ENCODE data around the gene DESI1. TPM values are rescaled to one million over a fixed set of nuclear protein-coding genes. Genes with fewer than 3 reads are reported as not detected.
"Not testable (repeated sequence)": the region's sequence is repeated elsewhere in the genome, so short reads cannot be mapped to it uniquely, and the experiment has no call there.

Gene DESI1
- total RNA-seq, 4 donors from 2014 or later, result 18.2 to 77.7 (median 21.4) TPM

DNA sequence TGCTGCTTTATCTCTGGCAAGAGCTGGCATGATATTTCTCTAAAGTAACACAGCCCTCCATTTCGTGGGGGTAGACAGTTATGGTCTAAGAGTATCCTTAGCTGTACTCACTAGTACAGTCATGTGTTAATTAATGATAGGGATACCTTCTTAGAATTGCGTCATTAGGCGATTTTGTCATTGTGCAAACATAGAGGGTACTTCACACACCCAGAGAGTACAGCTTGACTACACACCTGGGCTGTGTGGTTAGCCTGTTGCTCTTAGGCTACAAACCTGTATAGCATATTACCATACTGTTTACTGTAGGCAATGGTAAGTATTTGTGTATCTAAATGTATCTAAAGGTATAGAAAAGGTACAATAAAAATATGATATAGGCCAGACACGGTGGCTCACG lies 17.3 kb upstream of the DESI1 start:
- peaks cover 4 to 100% of the 10 kb centered on the region in 2 donors for H3K36me3 ChIP-seq

DNA sequence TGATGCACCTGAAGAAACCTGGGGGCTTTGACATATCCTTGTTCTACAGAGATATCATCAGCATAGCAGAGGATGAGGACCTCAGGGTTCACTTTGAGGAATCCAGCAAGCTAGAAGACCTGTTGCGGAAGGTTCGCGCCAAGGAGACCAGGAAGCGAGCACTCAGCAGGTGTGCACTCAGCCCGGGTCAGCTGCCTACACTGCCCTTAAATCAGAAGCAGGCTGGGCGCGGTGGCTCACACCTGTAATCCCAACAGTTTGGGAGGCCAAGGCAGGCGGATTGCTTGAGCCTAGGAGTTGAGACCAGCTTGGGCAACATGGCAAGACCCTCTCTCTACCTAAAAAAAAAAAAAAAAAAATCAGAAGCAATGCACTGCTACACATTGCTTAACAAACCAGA lies 16.8 kb upstream of the DESI1 start:
- H3K27me3 ChIP-seq, H3K9me3 ChIP-seq, ATAC-seq, H3K4me3 ChIP-seq, H3K4me1 ChIP-seq, H3K27ac ChIP-seq: not testable (repeated sequence)
- WGBS, 2 donors (ENCODE audit: low coverage in 1 of 2), result 100% methylated on average over 1 to 8 of the region's 8 CpGs
- H3K36me3 ChIP-seq, result peaks cover 4 to 100% of the 10 kb centered on the region in 2 donors

More for the DNA sequence above, 17.3 kb upstream of the DESI1 start:
- Histone ChIP-seq H3K27me3 (no peaks in the 10 kb centered on the region), H3K9me3 (no peaks in the 10 kb centered on the region), H3K4me3 (no peak overlapping the region), H3K27ac (no peak overlapping the region), H3K4me1 (peaks cover 0 to 9% (median 0%) of the 10 kb centered on the region in 3 donors)
- 75 to 89% methylated on average over 5 of the region's 5 CpGs for WGBS, 2 donors (ENCODE audit: low coverage in 1 of 2)
- TF ChIP-seq POLR2A (IDR thresholded peaks at IDR 0.05), result no peak
- no peak for TF ChIP-seq CTCF (IDR thresholded peaks at IDR 0.05)
- no peak for TF ChIP-seq EP300 (IDR thresholded peaks at IDR 0.05)
- TF ChIP-seq POLR2AphosphoS5 (IDR thresholded peaks at IDR 0.05), result no peak
- no peak for ATAC-seq

DNA sequence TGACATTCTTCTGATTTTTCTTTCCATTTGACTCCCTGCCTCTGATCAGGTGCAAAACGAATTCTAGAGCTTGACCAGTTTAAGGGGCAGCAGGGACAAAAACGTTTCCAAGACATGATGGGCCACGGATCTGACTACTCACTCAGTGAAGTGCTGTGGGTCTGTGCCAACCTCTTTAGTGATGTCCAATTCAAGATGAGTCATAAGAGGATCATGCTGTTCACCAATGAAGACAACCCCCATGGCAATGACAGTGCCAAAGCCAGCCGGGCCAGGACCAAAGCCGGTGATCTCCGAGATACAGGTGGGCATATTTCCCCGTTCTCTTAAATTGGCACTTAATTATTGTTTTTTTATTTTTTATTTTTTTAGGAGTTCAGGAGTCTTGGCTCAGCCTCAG lies 15.6 kb upstream of the DESI1 start:
- TF ChIP-seq EP300 (IDR thresholded peaks at IDR 0.05) (no peak), POLR2A (IDR thresholded peaks at IDR 0.05) (no peak), CTCF (IDR thresholded peaks at IDR 0.05) (no peak), POLR2AphosphoS5 (IDR thresholded peaks at IDR 0.05) (no peak)
- peak; percentile 57 for ATAC-seq
- peaks cover 0 to 9% (median 0%) of the 10 kb centered on the region in 3 donors for H3K4me1 ChIP-seq
- 36 to 47% methylated on average over 5 to 7 of the region's 7 CpGs for WGBS, 2 donors (ENCODE audit: low coverage in 1 of 2)
- H3K27ac ChIP-seq, result peak overlapping the region in 1 of 4 donors; percentile 30
- no peaks in the 10 kb centered on the region for H3K27me3 ChIP-seq
- H3K4me3 ChIP-seq, result no peak overlapping the region
- H3K9me3 ChIP-seq, result no peaks in the 10 kb centered on the region
- H3K36me3 ChIP-seq, result peaks cover 4 to 99% of the 10 kb centered on the region in 2 donors

DNA sequence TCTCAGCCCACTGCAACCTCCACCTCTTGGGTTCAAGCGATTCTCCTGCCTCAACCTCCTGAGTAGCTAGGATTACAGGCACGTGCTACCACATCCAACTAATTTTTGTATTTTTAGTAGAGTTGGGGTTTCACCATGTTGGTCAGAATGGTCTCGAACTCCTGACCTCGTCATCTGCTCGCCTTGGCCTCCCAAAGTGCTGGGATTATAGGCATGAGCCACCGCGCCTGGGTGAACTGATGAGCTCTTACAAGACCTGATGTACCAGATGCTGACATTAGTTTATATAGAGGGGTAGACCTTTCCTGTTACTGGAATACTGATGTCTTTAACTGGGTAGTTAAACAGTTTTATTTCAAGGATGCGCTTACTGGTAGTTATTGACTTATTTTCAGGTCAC lies 13.8 kb upstream of the DESI1 start:
- H3K36me3 ChIP-seq, result peaks cover 4 to 98% of the 10 kb centered on the region in 2 donors

DNA sequence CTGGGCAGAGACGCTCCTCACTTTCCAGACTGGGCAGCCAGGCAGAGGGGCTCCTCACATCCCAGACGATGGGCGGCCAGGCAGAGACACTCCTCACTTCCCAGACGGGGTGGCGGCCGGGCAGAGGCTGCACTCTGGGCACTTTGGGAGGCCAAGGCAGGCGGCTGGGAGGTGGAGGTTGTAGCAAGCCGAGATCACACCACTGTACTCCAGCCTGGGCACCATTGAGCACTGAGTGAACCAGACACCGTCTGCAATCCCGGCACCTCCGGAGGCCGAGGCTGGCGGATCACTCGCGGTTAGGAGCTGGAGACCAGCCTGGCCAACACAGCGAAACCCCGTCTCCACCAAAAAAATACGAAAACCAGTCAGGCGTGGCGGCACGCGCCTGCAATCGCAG lies 10.8 kb upstream of the DESI1 start:
- peaks cover 3 to 98% of the 10 kb centered on the region in 2 donors for H3K36me3 ChIP-seq
- H3K27ac ChIP-seq, ATAC-seq, H3K27me3 ChIP-seq, H3K4me1 ChIP-seq, H3K9me3 ChIP-seq, H3K4me3 ChIP-seq: not testable (repeated sequence)
- WGBS, 2 donors (ENCODE audit: low coverage in 1 of 2), result no CpG with 5 or more reads among the region's 23 CpGs

More for the DNA sequence above, 13.8 kb upstream of the DESI1 start:
- H3K4me3 ChIP-seq, H3K27ac ChIP-seq, H3K4me1 ChIP-seq, H3K27me3 ChIP-seq, H3K9me3 ChIP-seq, ATAC-seq: not testable (repeated sequence)
- 93 to 94% methylated on average over 5 of the region's 8 CpGs for WGBS, 2 donors (ENCODE audit: low coverage in 1 of 2)

DNA sequence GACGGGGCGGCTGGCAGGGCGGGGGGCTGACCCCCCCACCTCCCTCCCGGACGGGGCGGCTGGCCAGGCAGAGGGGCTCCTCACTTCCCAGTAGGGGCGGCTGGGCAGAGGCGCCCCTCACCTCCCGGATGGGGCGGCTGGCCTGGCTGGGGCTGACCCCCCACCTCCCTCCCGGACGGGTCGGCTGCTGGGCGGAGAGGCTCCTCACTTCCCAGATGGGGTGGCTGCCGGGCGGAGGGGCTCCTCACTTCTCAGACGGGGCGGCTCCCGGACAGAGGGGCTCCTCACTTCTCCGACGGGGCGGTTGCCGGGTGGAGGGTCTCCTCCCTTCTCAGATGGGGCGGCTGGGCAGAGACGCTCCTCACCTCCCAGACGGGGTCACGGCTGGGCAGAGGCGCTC lies 10.3 kb upstream of the DESI1 start:
- H3K9me3 ChIP-seq, H3K27ac ChIP-seq, ATAC-seq, H3K4me1 ChIP-seq, H3K4me3 ChIP-seq, H3K27me3 ChIP-seq: not testable (repeated sequence)
- no CpG with 5 or more reads among the region's 28 CpGs for WGBS, 2 donors (ENCODE audit: low coverage in 1 of 2)
- peaks cover 3 to 98% of the 10 kb centered on the region in 2 donors for H3K36me3 ChIP-seq

GRCh38 chr22:41625577-41625976 lies 4.7 kb upstream of the DESI1 start:
- H3K4me1 ChIP-seq, result peaks cover 3 to 28% (median 7%) of the 10 kb centered on the region in 3 donors
- peaks cover 3 to 86% of the 10 kb centered on the region in 2 donors for H3K36me3 ChIP-seq
- H3K4me3 ChIP-seq, result no peak overlapping the region
- no peak overlapping the region for H3K27ac ChIP-seq
- H3K27me3 ChIP-seq, result no peaks in the 10 kb centered on the region
- WGBS, 2 donors (ENCODE audit: low coverage in 1 of 2), result 97% methylated on average over 6 to 7 of the region's 7 CpGs
- no peak for TF ChIP-seq POLR2AphosphoS5 (IDR thresholded peaks at IDR 0.05)
- H3K9me3 ChIP-seq, result no peaks in the 10 kb centered on the region
- ATAC-seq, result no peak

- Histone ChIP-seq H3K27me3 (no peaks in the 10 kb centered on the region), H3K36me3 (peaks cover 0 to 48% of the 10 kb centered on the region in 2 donors), H3K9me3 (no peaks in the 10 kb centered on the region), H3K4me1 (peaks cover 3 to 41% (median 7%) of the 10 kb centered on the region in 3 donors), H3K27ac (peak overlapping the region; percentile 86 to 99 (median 97)), H3K4me3 (peak overlapping the region; percentile 89 to 93)
- TF ChIP-seq POLR2A (IDR thresholded peaks at IDR 0.05) (no peak), EP300 (IDR thresholded peaks at IDR 0.05) (no peak), POLR2AphosphoS5 (IDR thresholded peaks at IDR 0.05) (no peak), CTCF (IDR thresholded peaks at IDR 0.05) (no peak)
- no peak for ATAC-seq
- WGBS, 2 donors (ENCODE audit: low coverage in 1 of 2), result 2 to 6% methylated on average over 8 of the region's 8 CpGs
Observed at GRCh38 chr22:41621911-41622179, 1.0 kb upstream of the DESI1 start.
